ENCODE results near the gene INO80. TPM values are rescaled to one million over a fixed set of nuclear protein-coding genes. Genes with fewer than 3 reads are reported as not detected.

Gene INO80
- total and polyA plus RNA-seq, 2 donors (not counting 1 experiment from before 2014, with no cell fraction given), result 5.7 to 34.0 TPM

DNA sequence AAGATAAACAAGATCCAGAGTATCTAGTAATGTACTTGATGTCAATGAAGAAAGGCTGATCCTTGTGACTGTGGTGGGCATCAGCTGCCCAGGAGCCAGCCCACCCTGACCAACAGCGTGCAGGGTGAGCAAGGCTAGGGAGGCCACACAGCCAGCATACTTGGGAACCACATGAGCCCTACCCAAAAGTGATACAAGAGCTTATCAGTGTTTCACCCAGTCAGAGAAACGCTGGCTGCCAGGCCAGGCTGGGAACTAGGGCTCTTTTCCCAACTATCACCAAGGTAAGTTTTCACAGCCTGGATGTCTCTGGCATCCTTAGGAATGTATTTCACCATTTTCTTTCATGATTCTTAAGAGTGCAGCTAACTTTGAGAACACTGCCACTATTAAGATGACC, 137.9 kb downstream of the INO80 start:
- H3K9ac ChIP-seq (ENCODE audit: insufficient read depth, low read length), result no peak overlapping the region
- H3K4me2 ChIP-seq (ENCODE audit: extremely low read depth, insufficient read depth, low read length), result no peak overlapping the region
- H3K79me2 ChIP-seq (ENCODE audit: control insufficient read depth, insufficient read depth, low read length), result no peaks in the 10 kb centered on the region
- no peak overlapping the region for H3K27ac ChIP-seq (ENCODE audit: insufficient read depth, low read length)
- H3K36me3 ChIP-seq (ENCODE audit: control insufficient read depth, insufficient read depth, low read length), result peaks cover 25% of the 10 kb centered on the region
- DNase-seq (ENCODE audit: low read depth in 2 of 2), result no peak
- no peak for TF ChIP-seq EZH2 (IDR thresholded peaks at IDR 0.05; ENCODE audit: low read length, missing control alignments)
- TF ChIP-seq, protein P1, sequence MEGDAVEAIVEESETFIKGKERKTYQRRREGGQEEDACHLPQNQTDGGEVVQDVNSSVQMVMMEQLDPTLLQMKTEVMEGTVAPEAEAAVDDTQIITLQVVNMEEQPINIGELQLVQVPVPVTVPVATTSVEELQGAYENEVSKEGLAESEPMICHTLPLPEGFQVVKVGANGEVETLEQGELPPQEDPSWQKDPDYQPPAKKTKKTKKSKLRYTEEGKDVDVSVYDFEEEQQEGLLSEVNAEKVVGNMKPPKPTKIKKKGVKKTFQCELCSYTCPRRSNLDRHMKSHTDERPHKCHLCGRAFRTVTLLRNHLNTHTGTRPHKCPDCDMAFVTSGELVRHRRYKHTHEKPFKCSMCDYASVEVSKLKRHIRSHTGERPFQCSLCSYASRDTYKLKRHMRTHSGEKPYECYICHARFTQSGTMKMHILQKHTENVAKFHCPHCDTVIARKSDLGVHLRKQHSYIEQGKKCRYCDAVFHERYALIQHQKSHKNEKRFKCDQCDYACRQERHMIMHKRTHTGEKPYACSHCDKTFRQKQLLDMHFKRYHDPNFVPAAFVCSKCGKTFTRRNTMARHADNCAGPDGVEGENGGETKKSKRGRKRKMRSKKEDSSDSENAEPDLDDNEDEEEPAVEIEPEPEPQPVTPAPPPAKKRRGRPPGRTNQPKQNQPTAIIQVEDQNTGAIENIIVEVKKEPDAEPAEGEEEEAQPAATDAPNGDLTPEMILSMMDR (conservative IDR thresholded peaks at IDR 0.05 in 1 of 2, IDR thresholded peaks at IDR 0.05 in 1 of 2; ENCODE audit: low read depth in 1 of 2, low read length in 2 of 2), result no peak
- H3K9me3 ChIP-seq (ENCODE audit: control insufficient read depth, insufficient read depth, low read depth, low read length), result no peaks in the 10 kb centered on the region
- no peaks in the 10 kb centered on the region for H3K27me3 ChIP-seq (ENCODE audit: control insufficient read depth, insufficient read depth, low read length)
- H3K4me3 ChIP-seq (replicated peaks in 1 of 4; ENCODE audit: control extremely low read depth in 1 of 4, insufficient read depth in 1 of 4, low read depth in 3 of 4, low read length in 4 of 4), result no peak overlapping the region
- H4K20me1 ChIP-seq (ENCODE audit: control insufficient read depth, extremely low read depth, insufficient read depth, low read length), result no peaks in the 10 kb centered on the region
- no peak overlapping the region for H2AFZ ChIP-seq (ENCODE audit: low read length)
- H3K4me1 ChIP-seq (ENCODE audit: control insufficient read depth, extremely low read depth, insufficient read depth, low read length), result peaks cover 6% of the 10 kb centered on the region

DNA sequence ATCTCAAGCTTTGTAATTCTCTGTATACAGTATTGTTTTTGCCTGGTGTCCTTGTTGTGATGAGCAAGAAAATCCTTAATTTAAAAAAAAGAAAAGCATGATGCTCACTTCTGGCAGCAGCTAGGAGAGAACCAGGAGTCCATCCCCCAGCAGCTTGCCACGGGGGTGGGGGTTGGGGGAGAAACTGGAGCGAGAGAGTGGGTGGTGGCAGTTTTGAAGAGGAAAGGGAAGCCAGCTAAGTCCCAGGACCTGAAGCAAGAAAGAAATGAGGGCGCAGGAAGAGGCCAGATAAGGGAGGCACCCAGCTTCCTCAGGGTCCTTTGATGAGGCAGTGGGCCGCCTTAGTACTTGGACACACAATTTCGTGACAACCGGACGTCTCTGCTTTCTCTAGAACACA, 139.3 kb downstream of the INO80 start:
- no peaks in the 10 kb centered on the region for H3K9me3 ChIP-seq (ENCODE audit: control insufficient read depth, insufficient read depth, low read depth, low read length)
- peaks cover 2% of the 10 kb centered on the region for H3K4me1 ChIP-seq (ENCODE audit: control insufficient read depth, extremely low read depth, insufficient read depth, low read length)
- no peak for DNase-seq (ENCODE audit: low read depth in 2 of 2)
- H3K4me2 ChIP-seq (ENCODE audit: extremely low read depth, insufficient read depth, low read length), result no peak overlapping the region
- no peak overlapping the region for H2AFZ ChIP-seq (ENCODE audit: low read length)
- TF ChIP-seq EZH2 (IDR thresholded peaks at IDR 0.05; ENCODE audit: low read length, missing control alignments), result no peak
- TF ChIP-seq, protein P1 (conservative IDR thresholded peaks at IDR 0.05 in 1 of 2, IDR thresholded peaks at IDR 0.05 in 1 of 2; ENCODE audit: low read depth in 1 of 2, low read length in 2 of 2), result no peak
- no peaks in the 10 kb centered on the region for H4K20me1 ChIP-seq (ENCODE audit: control insufficient read depth, extremely low read depth, insufficient read depth, low read length)
- no peaks in the 10 kb centered on the region for H3K79me2 ChIP-seq (ENCODE audit: control insufficient read depth, insufficient read depth, low read length)
- H3K27ac ChIP-seq (ENCODE audit: insufficient read depth, low read length), result no peak overlapping the region
- peaks cover 21% of the 10 kb centered on the region for H3K36me3 ChIP-seq (ENCODE audit: control insufficient read depth, insufficient read depth, low read length)
- H3K4me3 ChIP-seq (replicated peaks in 1 of 4; ENCODE audit: control extremely low read depth in 1 of 4, insufficient read depth in 1 of 4, low read depth in 3 of 4, low read length in 4 of 4), result no peak overlapping the region
- H3K9ac ChIP-seq (ENCODE audit: insufficient read depth, low read length), result no peak overlapping the region
- H3K27me3 ChIP-seq (ENCODE audit: control insufficient read depth, insufficient read depth, low read length), result no peaks in the 10 kb centered on the region

DNA sequence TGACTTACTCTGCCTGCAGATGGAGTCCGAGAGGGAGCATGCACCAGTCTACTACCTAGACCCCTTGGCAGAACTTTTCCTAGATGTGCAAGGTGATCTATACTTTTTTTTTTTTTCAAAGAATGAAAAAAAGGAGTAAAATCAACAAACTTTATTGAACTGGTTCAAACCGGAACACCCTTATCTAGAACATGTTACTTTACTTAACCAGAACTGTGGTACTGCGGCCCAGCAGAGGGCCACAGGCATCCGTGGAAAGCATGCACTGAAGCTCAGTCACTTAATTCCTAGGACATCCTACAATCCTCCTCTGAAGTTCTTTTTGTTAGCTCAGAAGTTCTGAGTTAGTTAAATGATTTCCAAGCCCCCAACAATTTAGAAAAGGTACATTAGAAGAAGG, 141.2 kb downstream of the INO80 start:
- Histone ChIP-seq H3K4me1 (ENCODE audit: control insufficient read depth, extremely low read depth, insufficient read depth, low read length) (no peaks in the 10 kb centered on the region), H3K79me2 (ENCODE audit: control insufficient read depth, insufficient read depth, low read length) (no peaks in the 10 kb centered on the region), H3K4me2 (ENCODE audit: extremely low read depth, insufficient read depth, low read length) (no peak overlapping the region), H3K27me3 (ENCODE audit: control insufficient read depth, insufficient read depth, low read length) (no peaks in the 10 kb centered on the region), H3K27ac (ENCODE audit: insufficient read depth, low read length) (no peak overlapping the region), H3K9ac (ENCODE audit: insufficient read depth, low read length) (no peak overlapping the region), H3K36me3 (ENCODE audit: control insufficient read depth, insufficient read depth, low read length) (peaks cover 13% of the 10 kb centered on the region), H4K20me1 (ENCODE audit: control insufficient read depth, extremely low read depth, insufficient read depth, low read length) (no peaks in the 10 kb centered on the region), H2AFZ (ENCODE audit: low read length) (no peak overlapping the region), H3K9me3 (ENCODE audit: control insufficient read depth, insufficient read depth, low read depth, low read length) (no peaks in the 10 kb centered on the region), H3K4me3 (replicated peaks in 1 of 4; ENCODE audit: control extremely low read depth in 1 of 4, insufficient read depth in 1 of 4, low read depth in 3 of 4, low read length in 4 of 4) (no peak overlapping the region)
- no peak for DNase-seq (ENCODE audit: low read depth in 2 of 2)
- TF ChIP-seq, protein P1 (conservative IDR thresholded peaks at IDR 0.05 in 1 of 2, IDR thresholded peaks at IDR 0.05 in 1 of 2; ENCODE audit: low read depth in 1 of 2, low read length in 2 of 2), result peak in 1 of 2 donors; percentile 3
- no peak for TF ChIP-seq EZH2 (IDR thresholded peaks at IDR 0.05; ENCODE audit: low read length, missing control alignments)

Measured in fibroblast of lung (primary cell).